HG02870 (cell line): ENCODE data around the gene GPRIN1.
"Not testable (repeated sequence)": the region's sequence is repeated elsewhere in the genome, so short reads cannot be mapped to it uniquely, and the experiment has no call there.

Experiments used
- ATAC-seq: cut with Tn5 transposase; IDR thresholded peaks from one replicate; pipeline ENCODE4 v1.9.1; 2021; ENCODE audit warnings: mild to moderate bottlenecking, moderate library complexity; ENCODE audit not compliant: unreplicated experiment

Gene GPRIN1

DNA sequence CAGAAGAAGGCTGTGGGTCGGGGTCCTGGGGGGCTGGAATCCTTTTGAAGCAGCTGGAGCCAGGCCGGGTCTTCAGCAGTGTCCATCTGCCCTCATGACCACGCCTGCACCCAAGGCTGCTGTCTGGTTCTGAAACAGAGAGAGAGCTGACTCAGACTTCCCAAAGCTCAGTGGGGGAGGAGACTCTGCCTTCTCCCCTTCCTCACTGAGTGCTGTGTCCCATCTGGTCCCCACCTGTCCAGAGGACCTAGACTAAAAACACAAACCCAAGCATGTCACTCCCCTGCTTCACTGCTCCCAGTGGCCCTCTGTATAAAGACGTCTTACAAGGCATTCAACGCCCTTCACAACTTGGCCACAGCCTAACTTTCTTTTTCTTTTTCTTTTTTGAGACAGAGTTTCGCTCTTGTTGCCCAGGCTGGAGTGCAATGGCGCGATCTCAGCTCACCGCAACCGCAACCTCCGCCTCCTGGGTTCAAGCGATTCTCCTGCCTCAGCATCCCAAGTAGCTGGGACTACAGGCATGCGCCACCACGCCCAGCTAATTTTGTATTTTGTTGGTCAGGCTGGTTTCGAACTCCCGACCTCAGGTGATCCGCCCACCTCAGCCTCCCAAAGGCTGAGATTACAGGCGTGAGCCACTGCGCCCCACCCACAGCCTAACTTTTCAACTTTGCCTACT is 10.1 kb downstream of the GPRIN1 start:
- ATAC-seq, result not testable (repeated sequence)

DNA sequence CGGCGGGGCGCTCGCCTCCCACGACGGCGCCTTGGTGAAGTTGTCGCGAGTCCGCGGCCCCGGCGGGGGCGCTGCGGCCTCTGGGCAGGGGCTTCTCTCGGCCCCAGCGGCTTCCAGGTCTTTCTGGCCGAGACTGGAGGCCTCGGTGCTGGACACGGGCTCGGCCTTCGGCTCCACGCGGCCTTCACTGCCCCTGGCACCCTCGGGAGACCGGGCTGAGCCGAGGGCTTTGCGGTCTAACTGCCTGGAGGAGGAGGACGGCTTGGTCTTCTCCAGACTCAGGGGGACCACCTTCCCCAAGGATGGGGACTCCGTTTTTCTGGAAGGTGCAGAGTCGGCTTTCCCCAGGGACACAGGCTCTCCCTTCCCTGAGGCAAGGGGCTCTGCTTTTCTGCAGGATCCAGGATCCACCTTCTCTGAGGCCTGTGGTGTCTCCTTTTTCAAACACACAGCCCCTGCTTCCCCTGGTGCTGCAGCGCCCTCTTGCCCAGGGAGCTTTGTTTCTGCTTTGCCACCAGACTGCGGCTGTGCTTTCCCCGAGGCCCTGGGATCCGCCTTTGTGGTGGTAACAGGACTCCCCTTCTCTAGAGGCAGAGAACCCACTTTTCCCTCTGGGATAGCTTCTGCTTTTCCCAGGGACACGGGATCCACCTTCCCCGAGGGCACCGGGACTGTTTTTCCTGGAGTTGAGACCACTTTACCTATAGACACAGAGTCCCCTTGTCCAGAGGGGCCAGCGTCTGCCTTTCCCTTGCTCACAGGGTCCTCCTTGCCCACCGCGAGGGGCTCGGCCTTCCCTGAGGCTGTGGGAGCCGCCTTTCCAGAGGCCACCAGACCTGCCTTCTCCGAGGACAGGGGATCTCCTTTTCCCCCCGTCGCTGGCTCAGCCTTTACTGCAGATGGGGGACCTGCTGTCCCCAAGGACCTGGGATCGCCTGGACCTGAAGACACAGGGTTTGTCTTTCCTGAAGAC is 12.3 kb downstream of the GPRIN1 start:
- no peak for ATAC-seq

DNA sequence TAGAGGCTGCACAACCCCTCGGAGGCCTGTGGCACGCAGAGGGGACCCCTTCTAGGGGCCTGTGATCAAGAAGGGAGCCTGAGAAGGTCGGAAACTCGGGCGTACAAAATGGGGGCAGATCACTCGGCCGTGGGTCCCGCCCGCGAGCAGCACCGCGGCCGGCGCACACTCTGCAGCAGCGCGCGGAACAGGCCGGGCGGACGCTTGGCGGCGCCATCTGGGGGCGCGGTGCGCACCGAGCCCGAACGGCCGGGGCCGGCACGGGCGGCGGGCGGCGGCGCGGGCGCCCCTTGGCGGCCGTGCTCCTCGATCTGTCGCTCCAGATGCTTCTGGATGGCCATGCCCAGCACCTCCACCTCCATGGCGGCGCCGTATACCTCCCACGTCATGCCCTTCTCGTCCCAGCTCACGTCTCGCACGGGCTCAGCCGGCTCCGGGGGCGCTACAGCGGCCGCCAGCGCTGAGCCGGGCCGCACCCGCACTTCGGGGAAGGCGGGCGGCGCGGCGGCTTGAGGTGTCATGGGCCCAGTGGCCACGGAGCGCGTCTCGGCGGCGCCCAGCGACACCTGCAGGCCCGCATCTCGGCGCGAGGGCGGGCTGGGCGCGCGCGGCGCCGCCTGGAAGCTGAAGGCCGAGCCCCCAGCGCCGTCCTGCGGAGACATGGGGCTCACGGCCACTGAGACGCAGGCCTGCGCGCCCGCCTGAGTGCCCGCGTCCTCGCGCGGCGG is 13.1 kb downstream of the GPRIN1 start:
- no peak for ATAC-seq

DNA sequence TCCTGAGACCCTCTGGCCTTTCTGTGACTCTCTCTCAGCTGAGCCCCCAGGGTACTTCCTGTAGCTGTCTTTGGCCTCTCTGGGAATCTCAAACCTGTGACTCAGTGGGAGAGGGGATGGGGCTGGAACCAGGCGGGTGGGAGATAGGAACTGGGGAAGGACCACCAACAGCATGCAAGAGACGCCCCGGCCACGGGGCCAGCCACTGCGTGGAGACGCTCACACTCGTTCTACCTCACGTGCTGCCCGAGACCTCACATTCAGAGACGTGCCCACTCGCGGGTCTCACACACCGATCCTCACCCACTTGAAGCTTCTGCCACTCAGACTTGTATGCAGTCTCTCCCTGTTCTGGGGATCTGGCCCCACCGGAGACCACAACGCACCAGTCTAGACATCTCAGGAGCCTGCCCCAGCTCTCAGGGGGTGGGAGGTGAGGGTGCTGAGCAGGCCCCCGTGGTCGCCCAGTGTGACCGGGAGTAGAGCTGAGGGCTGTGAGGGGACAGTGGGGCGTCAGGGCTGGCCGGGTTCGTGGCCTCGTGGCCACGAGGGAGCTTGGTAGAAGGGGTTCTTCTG is 13.8 kb downstream of the GPRIN1 start:
- no peak for ATAC-seq

DNA sequence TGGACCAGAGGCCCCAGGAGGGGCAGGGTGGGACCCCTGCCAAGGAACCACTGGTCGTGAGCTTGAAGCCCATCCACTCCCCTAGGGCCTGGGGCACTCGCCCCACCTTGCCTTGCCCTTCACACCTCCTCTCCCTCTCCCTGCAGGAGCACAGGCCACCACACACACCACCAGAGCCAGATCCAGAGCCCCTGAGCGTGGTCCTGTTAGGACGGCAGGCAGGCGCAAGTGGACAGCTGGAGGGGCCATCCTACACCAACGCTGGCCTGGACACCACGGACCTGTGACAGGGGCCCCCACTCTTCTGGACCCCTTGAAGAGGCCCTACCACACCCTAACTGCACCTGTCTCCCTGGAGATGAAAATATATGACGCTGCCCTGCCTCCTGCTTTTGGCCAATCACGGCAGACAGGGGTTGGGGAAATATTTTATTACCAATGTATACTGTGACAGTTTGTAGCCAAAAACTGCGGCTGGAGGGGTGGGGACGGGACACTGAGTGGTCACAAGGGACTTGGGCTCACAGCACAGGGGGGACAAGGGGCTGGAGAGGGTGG is 14.5 kb downstream of the GPRIN1 start:
- no peak for ATAC-seq

DNA sequence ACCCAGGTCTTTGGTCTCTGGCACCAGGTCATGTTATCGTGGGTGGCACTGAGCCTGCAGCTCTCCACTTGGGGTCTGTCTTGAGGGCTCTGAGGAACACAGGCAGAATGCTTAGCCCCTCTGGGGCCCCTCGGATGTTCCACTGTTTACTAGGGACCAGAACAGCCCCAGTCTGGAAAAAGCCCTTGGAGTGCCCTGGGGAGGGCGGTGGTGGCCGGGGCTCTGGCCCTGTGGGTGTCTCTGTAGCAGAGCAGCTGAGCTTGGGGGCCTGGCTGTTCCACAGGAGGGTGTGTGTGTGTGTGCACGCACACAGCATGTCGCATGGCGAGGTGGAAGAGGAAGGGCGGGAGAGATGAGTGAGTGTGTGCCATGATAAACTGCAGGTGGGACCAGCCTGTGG is 15.4 kb downstream of the GPRIN1 start:
- no peak for ATAC-seq

DNA sequence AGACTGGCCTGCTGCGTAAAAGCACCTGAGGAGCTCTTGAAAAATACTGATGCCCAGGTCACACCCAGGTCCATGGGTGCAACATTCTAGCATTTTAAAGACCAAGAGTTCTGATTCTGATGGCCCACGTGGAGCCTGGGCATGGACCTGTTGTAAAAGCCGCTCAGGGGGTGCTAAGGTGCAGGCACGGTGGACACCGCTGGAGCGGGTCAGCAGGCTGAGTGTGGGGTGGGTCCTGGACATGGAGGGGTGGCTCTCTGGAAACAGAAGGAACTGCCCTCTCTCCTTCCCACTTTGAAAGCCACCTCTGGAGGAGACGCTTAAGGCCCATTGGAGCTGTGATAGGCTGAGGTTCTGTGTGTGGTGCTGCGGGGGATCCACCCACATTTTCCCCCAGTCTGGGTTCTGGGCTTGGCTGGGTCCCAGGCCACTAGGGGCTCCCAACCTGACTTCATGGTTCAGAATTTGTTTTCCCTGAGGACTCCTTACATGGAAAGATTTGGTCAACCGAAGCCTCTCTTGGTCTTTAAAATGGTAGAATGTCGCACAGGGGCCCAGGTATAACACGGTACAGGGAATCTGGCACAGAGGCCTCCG is 16.6 kb downstream of the GPRIN1 start:
- ATAC-seq, result no peak

DNA sequence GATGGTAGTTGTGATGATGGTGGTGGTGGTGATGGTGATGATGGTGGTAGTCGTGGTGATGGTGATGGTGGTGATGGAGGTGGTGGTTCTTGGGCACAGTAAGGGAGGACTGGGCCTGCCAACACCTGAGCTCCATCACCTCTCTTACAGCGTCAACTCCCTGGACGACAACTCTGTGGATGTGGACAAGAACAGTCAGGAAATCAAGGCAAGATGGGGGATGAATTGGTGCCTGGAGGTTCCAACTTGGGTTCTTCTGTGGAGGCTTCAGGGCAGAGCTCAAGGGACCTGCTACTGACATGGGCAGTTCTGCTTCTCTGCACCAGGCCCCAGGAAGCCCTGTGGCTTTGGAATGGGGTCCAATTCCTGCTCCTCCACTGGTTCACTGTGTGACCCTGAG is 17.4 kb downstream of the GPRIN1 start:
- ATAC-seq, result no peak

DNA sequence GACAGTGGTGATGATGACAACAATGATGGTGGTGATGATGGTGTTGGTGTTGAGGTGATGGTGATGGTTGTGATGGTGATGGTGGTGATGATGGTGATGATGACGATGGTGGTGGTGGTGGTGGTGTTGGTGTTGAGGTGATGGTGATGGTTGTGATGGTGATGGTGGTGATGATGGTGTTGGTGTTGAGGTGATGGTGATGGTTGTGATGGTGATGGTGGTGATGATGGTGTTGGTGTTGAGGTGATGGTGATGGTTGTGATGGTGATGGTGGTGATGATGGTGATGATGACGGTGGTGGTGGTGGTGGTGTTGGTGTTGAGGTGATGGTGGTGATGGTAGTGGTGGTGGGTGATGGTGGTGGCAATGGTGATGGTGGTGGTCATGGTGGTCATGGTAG is 18.3 kb downstream of the GPRIN1 start:
- ATAC-seq, result not testable (repeated sequence)

DNA sequence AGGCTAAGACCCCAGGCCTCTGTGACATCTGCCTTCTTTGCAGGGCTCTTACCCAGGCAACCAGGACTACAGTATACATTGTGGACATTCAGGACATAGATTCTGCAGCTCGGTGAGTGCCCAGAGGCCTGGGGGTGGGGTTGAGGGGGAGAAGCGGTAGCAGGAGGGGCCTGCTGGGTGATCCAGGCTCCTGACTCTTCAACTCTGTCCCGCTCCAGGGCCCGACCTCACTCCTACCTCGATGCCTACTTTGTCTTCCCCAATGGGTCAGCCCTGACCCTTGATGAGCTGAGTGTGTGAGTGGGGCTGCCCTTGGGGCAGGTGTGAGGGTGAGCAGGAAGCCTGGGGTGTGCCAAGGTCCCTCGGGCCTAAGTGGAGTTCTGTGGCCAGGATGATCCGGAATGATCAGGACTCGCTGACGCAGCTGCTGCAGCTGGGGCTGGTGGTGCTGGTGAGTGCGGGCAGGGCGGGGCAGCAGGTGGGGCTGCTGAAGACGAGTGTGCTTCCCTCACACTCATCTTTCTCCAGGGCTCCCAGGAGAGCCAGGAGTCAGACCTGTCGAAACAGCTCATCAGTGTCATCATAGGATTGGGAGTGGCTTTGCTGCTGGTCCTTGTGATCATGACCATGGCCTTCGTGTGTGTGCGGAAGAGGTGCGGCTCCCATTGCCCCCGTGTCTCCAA is 19.8 kb downstream of the GPRIN1 start:
- ATAC-seq, result no peak

DNA sequence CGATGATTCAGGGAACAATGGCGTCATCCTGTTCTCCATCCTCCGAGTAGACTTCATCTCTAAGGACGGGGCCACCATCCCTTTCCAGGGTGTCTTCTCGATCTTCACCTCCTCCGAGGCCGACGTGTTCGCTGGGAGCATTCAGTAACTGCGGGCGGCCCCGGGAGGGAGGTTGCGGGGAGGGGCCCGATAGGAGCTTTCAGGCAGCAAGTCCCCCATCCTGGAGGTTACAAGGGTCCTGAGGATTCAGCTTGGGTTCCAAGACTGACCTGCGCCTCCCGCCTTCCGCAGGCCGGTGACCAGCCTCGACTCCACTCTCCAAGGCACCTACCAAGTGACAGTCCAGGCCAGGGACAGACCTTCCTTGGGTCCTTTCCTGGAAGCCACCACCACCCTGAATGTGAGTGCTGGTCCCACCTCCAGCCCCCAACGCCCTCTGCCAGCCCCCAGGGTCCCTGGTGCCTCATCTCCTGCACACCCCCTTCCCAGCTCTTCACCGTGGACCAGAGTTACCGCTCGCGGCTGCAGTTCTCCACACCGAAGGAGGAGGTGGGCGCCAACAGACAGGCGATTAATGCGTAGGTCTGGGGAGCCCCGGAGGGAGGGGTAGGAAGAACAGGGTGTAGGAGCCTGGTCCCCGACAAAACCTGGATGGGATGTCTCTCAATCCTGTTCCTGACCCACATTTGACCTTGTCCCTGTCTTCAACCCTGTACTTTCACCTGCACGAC is 20.8 kb downstream of the GPRIN1 start:
- ATAC-seq, result no peak

DNA sequence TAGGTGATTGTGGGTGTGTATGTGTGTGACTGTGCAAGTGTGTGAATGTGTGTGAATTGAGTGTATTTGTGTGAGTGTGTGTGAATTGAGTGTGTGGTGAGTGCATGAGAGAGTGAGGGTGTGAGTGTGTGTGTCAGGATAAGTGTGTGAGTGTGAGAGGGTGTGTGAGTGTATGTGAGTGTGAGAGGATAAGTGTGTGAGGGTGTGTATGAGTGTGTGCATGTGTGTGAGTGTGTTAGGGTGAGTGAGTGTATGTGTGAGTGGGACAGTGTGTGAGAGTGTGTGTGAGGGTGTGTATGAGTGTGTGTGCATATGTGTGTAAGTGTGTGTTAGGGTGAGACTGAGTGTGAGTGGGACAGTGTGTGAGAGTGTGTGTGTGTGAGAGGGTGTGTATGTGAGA is 21.7 kb downstream of the GPRIN1 start:
- ATAC-seq, result no peak

DNA sequence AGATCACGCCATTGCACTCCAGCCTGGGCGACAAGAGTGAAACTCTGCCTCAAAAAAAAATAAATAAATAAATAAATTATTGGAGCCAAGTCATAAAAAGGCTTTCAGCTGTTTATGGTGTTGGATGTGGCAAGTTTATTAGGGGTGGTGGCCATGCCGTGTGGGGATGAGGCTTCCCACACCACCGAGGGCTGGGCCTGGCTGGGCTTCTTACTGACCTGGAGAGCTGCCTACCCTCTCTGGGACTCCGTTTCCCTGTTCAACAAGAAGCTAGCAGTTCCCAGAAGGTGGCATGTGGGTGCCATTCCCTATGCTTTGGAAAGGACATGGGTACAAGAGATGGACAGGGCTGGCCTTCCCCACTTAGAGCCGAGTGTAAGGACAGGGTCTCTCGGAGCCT is 22.6 kb downstream of the GPRIN1 start:
- no peak for ATAC-seq

DNA sequence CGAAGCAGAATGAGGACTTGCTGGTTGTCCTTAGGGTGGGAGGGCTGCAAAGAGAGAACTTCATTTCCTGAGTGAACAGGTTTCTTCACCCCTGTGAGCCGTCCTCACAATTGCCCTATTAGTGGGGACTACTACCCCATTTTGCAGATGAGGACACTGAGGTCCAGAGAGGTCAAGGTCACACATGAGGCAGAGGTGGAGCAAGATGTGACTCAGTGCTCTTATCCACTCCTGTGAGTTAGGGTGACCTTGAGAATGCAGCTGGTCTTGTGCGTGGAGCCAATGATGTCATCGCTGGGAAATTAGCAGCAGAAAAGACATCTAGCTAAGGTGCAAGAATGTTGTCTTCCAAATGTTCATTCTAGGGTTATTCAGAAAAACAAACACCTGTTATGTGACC is 26.9 kb downstream of the GPRIN1 start:
- ATAC-seq, result no peak

DNA sequence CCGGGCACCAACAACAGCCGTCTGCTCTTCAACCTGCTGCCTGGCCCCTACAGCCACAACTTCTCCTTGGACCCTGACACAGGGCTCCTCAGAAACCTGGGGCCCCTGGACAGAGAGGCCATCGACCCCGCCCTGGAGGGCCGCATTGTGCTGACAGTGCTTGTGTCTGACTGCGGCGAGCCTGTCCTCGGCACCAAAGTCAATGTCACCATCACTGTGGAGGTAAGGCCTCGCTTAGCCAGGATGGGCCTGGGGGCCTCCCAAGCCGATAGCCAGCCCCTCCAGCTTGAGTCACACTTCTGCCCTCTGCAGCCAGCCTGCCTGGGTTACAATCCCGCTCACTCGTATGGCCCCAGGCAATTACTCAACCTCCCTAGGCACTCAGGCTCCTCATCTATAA is 28.6 kb downstream of the GPRIN1 start:
- ATAC-seq, result no peak

DNA sequence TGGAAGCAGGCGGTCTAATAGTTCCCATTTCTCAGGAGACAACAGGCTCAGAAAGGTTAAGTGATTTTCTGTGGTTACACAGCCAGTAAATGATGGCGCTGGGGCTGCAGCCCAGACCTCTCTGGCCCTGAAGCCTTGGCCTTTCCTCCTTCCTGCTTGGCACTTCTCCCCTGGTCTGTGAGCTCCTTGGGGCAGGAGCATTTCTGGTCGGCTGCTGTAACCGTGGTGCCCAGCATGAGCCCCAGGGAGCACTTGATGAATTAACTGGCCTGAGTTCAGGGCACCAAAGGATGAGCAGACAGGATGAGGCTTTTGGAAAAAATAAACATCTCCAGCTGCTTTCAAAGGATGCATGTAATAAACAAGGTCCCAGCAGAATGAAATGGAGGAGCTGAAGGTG is 30.6 kb downstream of the GPRIN1 start:
- no peak for ATAC-seq

DNA sequence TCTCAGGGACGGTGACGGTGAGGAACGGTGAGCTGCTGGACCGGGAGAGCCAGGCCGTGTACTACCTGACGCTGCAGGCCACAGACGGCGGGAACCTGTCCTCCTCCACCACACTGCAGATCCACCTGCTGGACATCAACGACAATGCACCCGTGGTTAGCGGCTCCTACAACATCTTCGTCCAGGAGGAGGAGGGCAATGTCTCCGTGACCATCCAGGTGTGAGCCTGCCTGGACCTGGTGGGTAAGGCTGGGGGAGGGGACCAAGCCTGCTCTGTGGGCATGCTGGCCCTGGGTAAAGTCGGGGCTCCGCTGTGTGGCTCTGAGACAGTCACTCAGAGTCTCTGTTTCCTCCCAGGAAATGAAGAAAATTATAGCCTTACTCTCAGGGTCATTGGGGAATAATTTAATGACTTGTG is 31.6 kb downstream of the GPRIN1 start:
- ATAC-seq, result no peak

DNA sequence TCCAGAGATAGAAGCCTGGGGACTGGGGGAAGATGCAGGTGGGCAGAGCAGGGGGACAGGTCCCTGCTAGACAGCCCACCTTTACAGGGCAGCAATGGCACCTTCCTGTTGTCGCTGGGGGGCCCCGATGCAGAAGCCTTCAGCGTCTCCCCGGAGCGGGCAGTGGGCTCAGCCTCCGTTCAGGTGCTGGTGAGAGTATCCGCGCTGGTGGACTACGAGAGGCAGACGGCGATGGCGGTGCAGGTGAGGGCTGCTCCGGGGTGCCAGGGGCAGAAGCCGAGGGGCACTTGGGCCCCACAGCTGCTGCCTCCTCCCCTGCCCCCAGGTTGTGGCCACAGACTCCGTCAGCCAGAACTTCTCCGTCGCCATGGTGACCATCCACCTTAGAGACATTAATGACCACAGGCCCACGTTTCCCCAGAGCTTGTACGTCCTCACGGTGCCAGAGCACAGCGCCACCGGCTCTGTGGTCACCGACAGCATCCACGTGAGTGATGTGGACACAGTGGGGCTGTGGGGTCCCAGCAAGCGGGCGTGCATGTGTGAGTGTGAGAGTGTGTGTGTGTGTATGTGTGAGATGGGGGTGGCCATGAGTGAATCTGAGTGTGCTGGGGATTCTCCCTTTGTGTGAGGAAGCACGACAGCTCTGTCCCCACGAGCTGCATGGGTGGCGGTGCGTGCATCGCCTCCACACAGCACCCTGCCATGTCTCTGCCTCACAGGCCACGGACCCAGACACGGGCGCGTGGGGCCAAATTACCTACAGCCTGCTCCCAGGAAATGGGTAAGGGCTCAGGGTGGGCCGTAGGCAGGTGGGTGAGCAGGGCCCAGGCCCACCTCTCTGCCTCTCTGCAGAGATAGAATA is 32.4 kb downstream of the GPRIN1 start:
- ATAC-seq, result no peak
